Measurements from ENCODE around the gene LAMP1.
"Not testable (repeated sequence)": the region's sequence is repeated elsewhere in the genome, so short reads cannot be mapped to it uniquely, and the experiment has no call there.

DNA sequence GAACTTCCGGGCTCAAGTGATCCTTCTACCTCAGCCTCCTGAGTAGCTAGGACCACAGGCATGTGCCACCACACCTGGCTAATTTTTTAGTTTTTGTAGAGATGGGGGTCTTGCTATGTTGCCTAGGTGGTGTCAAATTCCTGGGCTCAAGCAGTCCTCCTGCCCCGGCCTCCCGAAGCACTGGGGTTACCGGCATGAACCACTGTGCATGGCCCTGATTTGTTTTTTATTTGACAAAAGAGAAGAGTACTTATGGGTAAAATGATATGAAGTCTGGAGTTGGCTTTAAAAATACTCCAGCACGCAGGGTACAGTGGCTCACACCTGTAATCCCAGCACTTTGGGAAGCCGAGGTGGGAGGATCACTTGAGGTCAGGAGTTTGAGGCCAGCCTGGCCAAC, 71.3 kb downstream of the LAMP1 start:
- not testable (repeated sequence) for TF ChIP-seq EP300, POLR2A (IDR thresholded peaks at IDR 0.05)
- TF ChIP-seq, protein P1, sequence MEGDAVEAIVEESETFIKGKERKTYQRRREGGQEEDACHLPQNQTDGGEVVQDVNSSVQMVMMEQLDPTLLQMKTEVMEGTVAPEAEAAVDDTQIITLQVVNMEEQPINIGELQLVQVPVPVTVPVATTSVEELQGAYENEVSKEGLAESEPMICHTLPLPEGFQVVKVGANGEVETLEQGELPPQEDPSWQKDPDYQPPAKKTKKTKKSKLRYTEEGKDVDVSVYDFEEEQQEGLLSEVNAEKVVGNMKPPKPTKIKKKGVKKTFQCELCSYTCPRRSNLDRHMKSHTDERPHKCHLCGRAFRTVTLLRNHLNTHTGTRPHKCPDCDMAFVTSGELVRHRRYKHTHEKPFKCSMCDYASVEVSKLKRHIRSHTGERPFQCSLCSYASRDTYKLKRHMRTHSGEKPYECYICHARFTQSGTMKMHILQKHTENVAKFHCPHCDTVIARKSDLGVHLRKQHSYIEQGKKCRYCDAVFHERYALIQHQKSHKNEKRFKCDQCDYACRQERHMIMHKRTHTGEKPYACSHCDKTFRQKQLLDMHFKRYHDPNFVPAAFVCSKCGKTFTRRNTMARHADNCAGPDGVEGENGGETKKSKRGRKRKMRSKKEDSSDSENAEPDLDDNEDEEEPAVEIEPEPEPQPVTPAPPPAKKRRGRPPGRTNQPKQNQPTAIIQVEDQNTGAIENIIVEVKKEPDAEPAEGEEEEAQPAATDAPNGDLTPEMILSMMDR (IDR thresholded peaks at IDR 0.05) = not testable (repeated sequence)

Measured in ovary (tissue), 3 donors.